Measurements from ENCODE around the gene ARHGAP30. TPM values are rescaled to one million over a fixed set of nuclear protein-coding genes. Genes with fewer than 3 reads are reported as not detected.

Gene ARHGAP30
- total RNA-seq, 1 experiment from 2014 or later: 0.36 TPM

Other genes with a start within 250 kb of the ARHGAP30 start
- gene CD244, start 207.0 kb downstream of the ARHGAP30 start, total RNA-seq (2021; ENCODE audit: unreplicated experiment): not detected
- not detected for gene ITLN1, start 184.7 kb downstream of the ARHGAP30 start, total RNA-seq (2021; ENCODE audit: unreplicated experiment)
- gene ITLN2, start 115.1 kb downstream of the ARHGAP30 start, total RNA-seq (2021; ENCODE audit: unreplicated experiment): not detected
- 63.0 TPM for gene F11R, start 48.7 kb downstream of the ARHGAP30 start, total RNA-seq (2021; ENCODE audit: unreplicated experiment)
- gene TSTD1, start 30.9 kb downstream of the ARHGAP30 start, total RNA-seq (2021; ENCODE audit: unreplicated experiment): 20.1 TPM
- gene USF1, start 23.9 kb downstream of the ARHGAP30 start, total RNA-seq (2021; ENCODE audit: unreplicated experiment): 57.7 TPM
- not detected for gene NECTIN4, start 19.7 kb upstream of the ARHGAP30 start, total RNA-seq (2021; ENCODE audit: unreplicated experiment)
- 7.6 TPM for gene KLHDC9, start 28.5 kb upstream of the ARHGAP30 start, total RNA-seq (2021; ENCODE audit: unreplicated experiment)
- 98.6 TPM for gene PFDN2, start 48.1 kb upstream of the ARHGAP30 start, total RNA-seq (2021; ENCODE audit: unreplicated experiment)
- 31.3 TPM for gene NIT1, start 48.2 kb upstream of the ARHGAP30 start, total RNA-seq (2021; ENCODE audit: unreplicated experiment)
- gene DEDD, start 62.8 kb upstream of the ARHGAP30 start, total RNA-seq (2021; ENCODE audit: unreplicated experiment): 42.5 TPM
- 127 TPM for gene UFC1, start 84.1 kb upstream of the ARHGAP30 start, total RNA-seq (2021; ENCODE audit: unreplicated experiment)
- gene USP21, start 89.6 kb upstream of the ARHGAP30 start, total RNA-seq (2021; ENCODE audit: unreplicated experiment): 41.9 TPM
- 20.6 TPM for gene PPOX, start 96.5 kb upstream of the ARHGAP30 start, total RNA-seq (2021; ENCODE audit: unreplicated experiment)
- 28.6 TPM for gene B4GALT3, start 107.6 kb upstream of the ARHGAP30 start, total RNA-seq (2021; ENCODE audit: unreplicated experiment)
- 0.26 TPM for gene ADAMTS4, start 129.2 kb upstream of the ARHGAP30 start, total RNA-seq (2021; ENCODE audit: unreplicated experiment)
- gene NDUFS2, start 132.5 kb upstream of the ARHGAP30 start, total RNA-seq (2021; ENCODE audit: unreplicated experiment): 94.9 TPM
- gene FCER1G, start 145.4 kb upstream of the ARHGAP30 start, total RNA-seq (2021; ENCODE audit: unreplicated experiment): 0.77 TPM
- 1.4 TPM for gene APOA2, start 153.7 kb upstream of the ARHGAP30 start, total RNA-seq (2021; ENCODE audit: unreplicated experiment)
- 9.2 TPM for gene TOMM40L, start 156.2 kb upstream of the ARHGAP30 start, total RNA-seq (2021; ENCODE audit: unreplicated experiment)
- not detected for gene NR1I3, start 168.3 kb upstream of the ARHGAP30 start, total RNA-seq (2021; ENCODE audit: unreplicated experiment)
- not detected for gene PCP4L1, start 188.9 kb upstream of the ARHGAP30 start, total RNA-seq (2021; ENCODE audit: unreplicated experiment)
- gene MPZ, start 240.1 kb upstream of the ARHGAP30 start, total RNA-seq (2021; ENCODE audit: unreplicated experiment): not detected
- gene SDHC, start 244.5 kb upstream of the ARHGAP30 start, total RNA-seq (2021; ENCODE audit: unreplicated experiment): 221 TPM

Measured in Panc1 (cell line).